Left renal pelvis (tissue), 4 donors: Measurements from ENCODE around the gene DAAM1. TPM values are rescaled to one million over a fixed set of nuclear protein-coding genes. Genes with fewer than 3 reads are reported as not detected.
A peak's percentile ranks its signal among the peaks of the same experiment; 100 is the strongest.

ENCODE experiments used
- DNase-seq, 4 donors: peaks; one replicate each; pipeline ENCODE4 v3.0.0-alpha.2; 2013; ENCODE audit warnings: low read depth in 4 of 4, low spot score in 3 of 4
- polyA plus RNA-seq, 4 donors: library from polyadenylated mRNA; unstranded; fragments of 120-200 nt; gene quantifications; one replicate each; pipeline ENCODE4 v1.2.1, GENCODE V29; 2013; ENCODE audit not compliant: insufficient read length in 4 of 4

The DAAM1 gene
- polyA plus RNA-seq, 4 donors: 56.3 to 125 (median 68.2) TPM

DNA sequence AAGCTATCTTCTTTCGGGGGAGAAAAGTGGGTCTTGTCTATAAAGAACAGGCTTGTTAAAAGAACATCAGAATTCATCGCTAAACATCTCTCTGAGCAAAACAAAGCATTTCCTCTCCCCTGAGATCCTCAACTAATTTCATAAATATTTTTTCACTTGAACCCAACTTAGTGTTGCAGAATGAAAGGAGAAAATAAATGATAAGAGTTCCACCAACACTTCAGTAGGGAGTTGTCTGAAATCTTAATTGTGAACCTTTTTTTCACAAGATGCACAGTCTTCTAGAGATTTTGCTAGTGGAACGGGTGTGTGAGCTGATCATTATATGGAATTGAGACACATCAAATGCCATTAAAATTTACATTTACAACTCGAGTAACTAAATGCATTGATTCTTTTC is 1.3 kb upstream of the DAAM1 start:
- DNase-seq: no peak

DNA sequence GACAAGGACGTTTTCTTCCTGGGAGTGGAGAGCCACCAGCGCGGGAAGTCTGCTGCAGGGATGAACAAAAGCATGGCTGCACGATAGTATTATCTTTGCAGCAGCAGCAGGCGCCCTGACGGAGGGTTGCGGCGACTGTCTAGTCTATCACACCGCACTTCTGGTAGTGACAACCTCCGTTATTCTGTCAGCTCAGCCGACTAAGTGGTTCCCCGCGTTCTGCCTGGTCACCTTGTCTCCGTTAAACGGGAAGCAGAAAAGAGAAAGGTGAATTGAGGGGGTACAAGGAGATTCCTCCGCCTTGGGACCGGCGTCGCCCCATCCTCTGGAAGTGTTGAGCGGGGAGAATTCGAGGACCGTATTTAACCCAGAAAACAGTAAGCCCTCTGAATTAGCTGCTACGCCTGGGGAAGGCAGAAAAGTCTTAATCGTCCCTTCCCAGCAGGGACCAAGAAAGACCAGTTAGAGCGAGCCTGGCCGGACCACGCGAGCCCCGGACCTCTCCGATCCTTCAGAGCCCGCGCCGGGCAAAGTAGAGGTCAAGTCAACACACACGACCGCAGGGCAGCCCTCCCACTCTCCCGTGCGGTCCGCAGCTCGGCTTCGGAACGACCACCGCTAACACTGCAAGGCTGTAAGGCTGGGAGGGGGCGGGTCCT is 536 bp upstream of the DAAM1 start:
- DNase-seq: peak in 1 of 4 donors; percentile 21

DNA sequence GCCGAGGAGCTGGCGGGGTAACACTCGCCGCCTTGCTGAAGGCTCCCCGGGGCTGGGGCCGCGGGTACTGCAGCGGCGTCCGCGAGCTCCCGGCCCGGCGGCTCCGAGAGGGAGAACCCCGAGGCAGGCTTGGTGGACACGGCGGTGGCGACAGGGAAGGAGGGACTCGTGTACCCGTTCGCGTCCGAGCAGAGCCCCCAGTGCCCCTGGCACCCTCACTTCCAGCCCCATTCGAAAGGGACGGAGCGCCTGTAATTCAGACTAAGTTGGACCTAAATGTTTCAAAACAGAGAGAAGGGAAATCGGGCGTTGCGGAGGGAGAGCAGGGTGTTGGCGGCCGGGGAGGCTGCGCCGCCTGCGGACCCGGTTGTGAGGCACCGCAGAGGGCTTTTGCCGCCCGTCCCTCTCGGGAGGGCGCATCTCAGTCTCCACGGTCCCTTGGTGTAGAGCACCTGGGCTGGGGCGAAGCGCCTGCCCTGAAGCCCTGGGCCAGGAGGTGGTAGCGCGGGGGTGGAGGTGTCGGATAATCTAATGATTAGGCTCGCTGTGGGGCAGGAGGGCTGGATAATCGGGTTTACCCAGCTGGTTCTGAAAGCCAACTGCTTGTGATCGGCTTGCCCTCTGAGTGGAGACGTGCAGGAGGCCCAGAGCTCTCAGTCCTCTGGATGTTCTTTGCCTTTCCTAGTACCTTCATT is 771 bp downstream of the DAAM1 start:
- DNase-seq: peak in 3 of 4 donors; percentile 19 to 35 (median 29)

DNA sequence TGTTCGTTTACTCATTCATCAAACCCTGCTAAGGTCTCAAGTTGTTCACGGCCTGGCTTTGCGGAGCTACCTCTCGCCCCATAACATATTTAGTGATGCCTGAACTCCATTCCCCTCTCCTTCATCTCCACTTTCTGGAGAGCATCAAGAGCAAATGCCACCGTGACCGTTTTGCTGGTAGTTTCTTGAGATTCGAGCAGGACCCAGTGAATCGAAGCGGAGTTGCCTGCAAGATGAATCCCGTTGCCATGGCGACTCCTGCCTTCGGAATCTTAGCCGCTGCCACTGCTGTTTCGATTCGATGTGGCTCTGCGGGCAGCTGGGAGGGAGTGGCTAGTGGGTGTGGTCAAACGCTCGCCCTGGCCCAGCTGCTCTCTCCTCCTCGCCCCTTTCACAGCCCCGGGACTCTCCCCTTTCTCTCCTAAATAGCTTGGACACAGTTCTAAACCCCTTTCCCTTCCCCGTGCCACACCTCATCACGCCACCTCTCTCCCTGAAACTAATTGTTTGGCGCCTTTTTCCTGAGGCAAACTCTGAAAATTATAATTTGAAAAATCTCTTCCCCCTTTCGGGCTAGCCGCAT is 1.4 kb downstream of the DAAM1 start:
- DNase-seq: peak; percentile 66 to 80 (median 72)

DNA sequence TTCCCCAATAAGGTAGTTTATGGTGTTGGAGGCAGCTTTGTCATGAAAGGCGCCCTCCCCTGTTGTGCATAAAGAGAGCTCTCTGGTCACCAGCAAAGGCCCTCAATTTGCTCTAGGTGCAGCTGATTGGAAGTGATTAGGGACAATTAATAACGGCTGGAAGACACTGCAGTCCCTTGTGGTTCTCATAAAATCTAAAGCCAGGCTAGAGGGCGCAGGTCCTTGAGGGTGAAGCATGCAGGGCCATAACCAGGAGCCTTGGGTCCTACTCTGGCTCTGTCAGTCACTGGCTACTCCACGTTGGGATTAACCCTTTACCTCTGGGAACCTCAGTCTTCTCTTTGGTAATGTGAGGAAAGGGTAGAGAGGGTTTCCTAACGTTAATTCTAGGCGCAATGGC is 1.9 kb downstream of the DAAM1 start:
- DNase-seq: no peak

DNA sequence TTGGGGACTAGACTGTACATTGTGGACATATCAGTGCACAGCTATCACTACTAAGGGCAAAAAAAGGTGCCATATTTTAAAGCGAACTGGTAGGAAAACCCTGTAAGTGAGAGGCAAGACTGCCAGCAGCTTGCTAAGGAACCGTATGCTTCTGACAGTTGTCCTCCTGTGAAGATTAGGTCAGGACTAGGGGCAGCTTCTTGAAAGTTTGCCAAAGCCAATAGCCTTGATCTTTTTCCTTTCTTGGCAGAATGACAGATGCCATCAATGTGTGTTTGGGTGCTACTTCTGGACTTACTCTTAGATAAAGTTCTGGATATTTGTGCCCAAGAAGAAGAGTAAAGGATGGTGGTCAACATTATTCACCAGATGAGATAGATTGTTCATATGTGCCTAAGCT is 7.4 kb downstream of the DAAM1 start:
- DNase-seq: no peak

DNA sequence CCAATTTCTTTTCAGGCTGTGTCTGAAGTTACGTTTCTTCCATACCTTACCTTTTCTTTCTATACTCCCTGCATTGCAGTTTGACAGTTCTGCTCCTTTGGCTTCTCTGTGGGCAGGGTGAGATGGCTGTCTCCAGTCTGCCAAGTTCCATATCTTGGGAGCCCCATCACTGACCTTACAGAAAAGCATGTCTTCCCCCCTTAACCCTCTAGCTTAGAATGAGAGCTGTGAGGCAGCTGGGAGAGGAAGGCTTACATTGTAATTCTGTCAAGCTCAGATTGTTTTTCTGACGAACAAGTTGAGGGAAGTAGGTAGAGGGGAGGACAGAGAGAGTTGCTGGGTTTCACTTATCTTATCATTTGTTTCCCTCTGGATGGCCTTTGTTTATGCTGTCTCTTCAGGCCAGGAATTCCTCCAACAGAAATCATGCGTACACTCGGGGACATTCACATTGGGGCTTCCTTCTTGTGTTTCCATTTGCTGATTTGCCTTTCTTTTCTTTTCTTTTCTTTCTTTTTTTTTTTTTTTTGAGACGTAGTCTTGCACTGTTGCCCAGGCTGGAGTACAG is 9.3 kb downstream of the DAAM1 start:
- DNase-seq: no peak

DNA sequence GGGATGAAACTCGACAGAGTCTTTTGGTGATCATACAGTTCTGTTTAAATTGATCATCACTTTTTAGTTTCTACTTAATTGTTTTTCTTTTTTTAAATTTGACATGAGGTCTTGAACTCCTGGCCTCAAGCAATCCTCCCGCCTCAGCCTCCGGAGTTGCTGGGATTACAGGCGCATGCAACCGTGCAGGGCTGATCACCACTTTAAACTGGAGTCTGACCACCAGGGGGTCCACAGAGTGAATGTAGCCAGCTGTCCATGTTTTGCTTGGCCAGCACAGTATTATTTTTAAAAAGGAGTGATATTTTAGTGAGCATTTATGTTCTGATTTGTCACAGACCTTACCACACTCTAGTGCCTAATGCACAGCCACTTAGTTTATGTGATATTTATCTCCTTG is 10.7 kb downstream of the DAAM1 start:
- no peak for DNase-seq

DNA sequence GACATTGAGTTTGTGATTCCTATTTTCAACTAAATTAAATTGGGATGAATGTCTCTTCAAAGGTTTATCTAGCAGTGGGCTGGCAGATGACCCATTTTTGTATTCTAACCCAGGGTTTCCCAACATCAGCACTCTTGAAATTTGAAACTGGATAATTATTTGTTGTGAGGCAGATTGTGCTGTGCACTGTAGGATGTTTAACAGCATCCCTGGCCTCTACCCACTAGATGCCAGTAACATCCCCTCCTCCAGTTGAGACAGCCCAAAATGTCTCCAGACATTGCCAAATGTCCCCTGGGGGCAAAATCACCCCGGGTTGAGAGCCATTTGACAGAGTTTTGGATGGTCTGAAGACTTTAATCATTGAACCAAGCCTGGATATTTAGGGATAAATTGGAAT is 11.1 kb downstream of the DAAM1 start:
- no peak for DNase-seq

DNA sequence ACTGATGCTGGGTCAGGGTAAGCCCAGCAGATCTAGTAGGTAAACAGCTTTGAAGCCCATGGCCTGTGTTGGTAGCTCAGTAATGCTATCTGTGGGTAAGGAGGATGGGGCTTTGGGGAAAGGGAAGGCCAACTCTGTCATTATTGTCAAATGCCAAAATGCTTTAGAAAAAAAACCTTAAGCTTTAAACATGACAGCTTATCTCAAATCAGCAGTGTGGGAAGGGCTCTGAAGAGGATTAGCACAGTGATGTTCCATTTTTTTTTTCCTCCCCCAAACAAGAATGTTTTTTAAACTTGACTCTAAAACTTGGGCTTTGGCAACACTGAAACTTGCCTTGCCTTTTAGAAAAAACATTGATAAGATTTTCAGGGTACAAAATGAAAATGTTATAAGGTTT is 11.7 kb downstream of the DAAM1 start:
- no peak for DNase-seq

DNA sequence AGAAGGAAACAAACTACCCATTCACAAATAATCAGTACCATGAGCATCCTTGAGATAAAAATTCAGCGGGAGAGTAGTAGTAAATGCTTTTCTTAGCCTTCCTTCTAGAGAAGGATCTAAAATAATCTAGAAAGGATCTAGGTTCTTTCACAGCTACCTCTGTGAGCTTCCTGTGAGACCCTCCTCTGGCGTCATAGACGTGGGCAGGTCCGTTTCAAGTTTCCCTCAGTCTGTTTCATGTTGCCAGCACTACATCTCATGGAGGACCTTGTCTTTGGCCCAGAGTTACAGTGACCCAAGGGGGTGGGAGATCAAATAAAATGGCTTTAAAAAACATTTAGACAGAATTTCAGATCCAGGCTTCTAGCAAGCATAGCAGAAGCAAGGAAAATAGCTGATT is 13.6 kb downstream of the DAAM1 start:
- DNase-seq: peak in 1 of 4 donors; percentile 33

DNA sequence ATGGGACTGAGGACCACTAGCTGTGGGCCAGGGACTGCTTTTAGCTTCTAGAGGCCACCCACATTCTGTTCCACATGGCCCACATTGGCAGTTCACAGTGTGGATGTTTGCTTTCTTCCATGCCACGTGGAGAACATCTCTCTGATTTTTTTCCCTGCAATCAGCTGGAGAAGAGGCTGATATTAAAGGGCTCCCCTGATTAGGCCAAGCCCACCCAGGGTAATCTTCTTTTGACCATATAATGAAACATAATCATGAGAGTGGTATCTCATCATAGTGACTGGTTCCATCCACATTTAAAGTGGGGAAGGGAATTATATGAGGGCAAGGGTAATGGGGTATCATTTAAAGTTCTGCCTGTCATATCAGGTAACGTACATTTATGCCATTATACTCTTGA is 15.8 kb downstream of the DAAM1 start:
- no peak for DNase-seq

DNA sequence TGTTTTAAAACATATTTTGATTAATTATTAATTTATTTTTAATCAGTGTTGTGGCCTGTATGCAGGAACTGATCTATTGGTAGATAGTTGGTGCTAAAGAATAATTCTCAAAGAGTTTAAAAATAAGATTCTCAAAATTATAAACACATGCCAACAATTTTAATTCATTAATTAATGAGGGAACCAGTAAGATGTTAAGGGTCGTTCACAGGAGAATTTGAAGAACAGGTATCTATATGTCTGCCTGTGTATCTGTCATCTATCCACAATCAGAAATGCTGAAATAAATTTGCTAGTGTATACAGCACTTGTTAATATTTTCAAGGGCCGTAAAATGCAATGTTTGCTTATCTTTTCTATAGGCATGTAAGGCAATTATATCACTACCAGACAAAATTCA is 18.4 kb downstream of the DAAM1 start:
- DNase-seq: no peak

DNA sequence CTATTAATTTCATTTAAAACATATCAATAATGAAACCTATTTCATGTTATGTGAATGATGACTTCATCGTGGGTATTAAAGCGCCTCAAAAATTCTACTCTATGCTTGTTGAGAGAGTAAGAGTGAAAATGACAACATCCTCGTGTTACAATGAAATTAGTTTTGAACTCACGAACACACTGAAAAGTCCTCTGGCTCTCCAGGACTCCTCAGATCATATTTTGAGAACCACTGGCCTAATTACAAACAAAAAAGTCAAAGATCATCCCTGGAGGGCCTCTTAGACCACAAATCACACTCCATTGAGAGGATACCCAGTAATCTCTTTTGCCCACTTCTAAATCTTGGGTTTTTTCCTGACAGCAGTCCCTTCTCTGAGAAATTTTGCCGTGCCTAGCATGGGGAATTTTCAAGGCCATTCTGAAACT is 19.1 kb downstream of the DAAM1 start:
- no peak for DNase-seq

DNA sequence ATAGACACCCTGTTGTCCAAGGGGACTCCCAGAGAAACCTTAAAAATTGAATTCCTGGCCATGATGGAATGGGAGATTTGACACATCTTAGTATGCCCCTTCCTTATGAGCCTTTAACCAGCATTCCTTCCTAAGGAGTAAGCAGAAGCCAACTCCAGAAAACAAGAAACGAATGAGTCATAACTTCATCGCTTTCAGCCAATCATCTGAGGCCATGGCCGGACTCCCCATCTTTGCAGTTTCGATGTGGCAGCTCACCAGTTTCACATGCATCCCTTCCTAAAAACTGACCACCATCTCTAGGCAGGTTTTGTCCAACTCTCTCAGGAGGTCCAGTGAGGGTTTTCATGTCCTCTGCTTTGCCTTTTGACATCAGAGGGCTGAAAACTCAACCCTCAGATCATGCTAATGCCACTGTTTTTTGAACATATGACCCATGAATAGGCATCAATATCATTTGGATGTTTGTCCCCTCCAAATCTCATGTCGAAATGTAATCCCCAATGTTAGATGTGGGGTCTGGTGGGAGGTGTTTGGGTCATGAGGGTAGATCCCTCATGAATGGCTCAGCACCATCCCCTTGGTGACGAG is 19.9 kb downstream of the DAAM1 start:
- no peak for DNase-seq

DNA sequence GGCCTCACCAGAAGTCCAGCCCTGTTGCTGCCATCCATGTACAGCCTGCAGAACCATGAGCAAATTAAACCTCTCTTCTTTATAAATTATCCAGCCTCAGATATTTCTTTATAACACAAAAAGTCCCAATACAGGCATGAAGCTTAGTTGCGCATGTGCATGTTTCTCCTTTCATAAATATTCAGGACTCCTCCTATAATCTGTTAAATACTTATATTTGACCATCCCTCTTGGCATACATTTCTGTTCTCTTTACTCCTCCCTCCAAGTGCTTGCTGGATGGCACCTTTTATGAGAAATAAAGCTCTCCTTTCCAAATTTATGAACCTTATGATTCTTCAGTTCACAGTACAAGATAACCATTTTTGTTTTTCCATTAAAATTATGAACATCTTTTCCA is 20.5 kb downstream of the DAAM1 start:
- no peak for DNase-seq

DNA sequence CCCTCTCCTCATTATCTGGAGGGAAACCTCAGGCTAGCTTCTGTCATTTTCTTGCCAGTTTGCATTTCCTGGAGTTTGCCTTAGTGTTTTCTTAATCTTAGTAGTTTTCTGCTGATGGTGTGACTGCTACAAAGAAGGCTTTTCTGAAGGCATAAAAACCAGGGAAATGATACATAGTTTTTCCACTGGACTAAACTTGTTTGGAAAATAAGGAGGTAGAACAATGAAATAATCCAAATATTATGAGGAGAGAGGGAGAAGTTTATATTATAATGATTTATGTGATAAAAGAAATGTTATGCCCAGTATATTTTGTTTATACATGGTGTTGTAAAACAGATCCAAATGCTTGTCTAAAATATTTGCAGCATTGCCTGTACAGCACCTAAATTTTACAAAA is 22.2 kb downstream of the DAAM1 start:
- no peak for DNase-seq

DNA sequence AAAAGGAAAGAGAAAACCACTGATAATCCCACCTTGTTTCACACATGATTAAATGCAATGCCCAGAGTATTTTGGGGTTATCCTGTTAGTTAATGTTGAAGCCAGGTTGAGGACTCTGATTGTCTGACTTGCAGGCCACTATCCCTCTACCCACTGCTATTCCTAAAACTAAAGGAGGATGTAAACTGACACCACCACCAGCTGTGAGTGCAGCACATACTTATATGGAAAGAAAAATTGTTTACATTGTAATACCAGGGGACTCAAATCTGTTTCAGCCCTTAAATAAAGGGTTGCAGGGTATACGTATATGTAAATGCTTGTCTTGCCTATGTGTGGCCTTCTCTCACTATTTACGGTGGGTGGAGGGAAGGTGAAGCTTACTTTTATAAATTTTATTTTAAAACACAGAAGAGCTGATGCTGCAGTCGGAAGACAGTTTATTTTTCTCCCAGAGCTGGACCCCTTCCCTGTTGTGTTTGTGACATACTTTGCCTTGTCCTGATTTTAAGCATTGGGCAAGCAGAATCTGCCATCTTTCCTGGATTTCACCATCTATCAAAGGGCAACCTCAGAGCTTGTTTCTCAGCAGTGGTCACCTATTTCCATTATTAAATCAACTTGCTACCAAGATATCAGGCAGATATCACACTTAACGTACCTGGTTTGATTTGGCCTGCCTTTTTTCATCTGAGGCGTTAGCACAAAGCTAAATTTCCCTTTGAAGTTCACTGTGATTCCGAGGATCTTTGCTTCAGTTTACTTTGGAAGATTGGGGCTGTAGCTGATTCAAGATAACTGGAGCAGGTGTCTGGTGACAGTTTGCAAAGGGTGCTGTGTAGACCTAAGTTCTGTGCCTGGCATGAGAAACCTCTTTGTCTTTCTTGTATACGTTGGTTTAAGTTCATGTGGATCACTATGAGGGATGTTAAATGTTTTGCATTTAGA is 25.2 kb downstream of the DAAM1 start:
- no peak for DNase-seq

DNA sequence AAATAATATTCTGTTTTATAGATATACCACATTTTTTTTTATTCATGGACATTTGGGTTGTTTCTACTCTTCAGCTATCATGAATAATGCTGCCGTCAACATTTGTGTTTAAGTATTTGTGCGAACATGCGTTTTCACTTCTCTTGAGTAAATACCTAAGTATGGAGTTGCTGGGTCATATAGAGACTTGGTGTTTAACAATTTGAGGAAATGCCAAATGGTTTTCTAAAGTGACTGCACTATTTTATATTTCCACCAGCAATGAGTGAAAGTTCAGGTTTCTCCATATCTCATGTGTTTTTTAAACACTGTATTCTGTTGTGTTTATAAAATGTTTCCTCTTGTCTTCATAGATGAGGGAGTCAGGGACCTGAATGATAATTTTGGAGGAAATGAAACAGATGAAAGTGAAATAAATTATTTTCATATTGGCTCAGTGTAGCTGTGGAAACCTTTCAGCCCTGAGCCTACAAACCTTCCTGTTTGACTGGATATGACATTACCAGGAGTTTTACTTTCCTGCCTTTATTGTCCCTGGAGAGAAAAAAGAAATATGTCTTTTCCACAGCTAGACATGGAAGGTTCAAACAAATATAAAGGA is 26.3 kb downstream of the DAAM1 start:
- DNase-seq: no peak

DNA sequence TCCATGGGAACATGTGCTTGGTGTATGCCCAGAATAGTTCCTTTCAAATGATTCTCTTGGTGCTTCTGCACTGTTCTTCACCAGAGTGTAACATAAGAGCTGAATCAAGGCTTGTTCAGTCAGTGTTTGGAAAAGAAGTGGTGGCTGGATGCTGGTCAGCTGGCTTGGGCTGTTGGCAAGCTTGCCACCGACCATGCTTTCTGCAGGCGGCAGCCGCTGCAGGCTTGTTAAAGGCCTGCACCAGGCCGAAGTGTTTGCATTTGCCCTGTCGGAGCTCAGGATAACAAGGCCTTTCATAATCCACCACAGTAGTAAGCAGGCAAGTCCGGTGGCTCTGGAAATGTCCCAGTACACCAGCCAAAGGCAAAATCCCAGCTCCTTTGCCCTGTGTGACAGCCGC is 26.9 kb downstream of the DAAM1 start:
- DNase-seq: no peak
